Epidermal melanocyte (primary cell): ENCODE results near the gene ITIH4.

Source experiments
- DNase-seq: peaks from one replicate; pipeline ENCODE4 v3.0.0; 2011; ENCODE audit warnings: low spot score; ENCODE audit not compliant: insufficient read length

ITIH4 gene

DNA sequence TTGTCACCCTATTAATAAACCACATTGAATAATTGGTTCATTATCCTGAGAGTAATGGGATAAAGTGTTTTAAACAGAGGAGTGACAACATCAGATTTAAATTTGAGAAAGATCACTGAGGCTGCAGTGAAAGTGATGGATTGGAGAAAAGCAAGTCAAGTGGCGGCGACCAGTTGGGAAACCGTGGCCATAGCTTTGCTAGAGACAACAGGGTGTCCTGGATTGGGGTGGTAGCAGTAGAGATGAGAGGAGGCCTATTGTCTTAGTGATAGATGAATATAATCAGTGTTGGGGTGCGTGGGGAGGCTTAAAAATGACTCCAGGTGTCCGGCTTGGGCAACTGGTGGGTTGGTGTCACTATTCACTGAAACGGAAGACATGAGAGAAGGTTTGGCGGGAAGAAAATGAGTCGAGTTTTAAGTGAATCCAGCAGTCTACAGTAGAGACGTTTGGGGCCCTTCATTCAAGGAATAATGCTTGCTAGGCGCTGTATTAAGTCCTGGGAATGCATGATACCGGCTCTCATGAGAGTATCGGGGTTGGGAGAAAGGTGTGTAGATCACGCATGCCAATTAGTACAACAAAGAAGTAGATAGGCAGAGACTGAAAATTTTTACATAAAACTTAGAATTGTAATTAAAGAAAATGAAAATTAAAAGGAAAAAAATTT lies 60.6 kb downstream of the ITIH4 start:
- no peak for DNase-seq

DNA sequence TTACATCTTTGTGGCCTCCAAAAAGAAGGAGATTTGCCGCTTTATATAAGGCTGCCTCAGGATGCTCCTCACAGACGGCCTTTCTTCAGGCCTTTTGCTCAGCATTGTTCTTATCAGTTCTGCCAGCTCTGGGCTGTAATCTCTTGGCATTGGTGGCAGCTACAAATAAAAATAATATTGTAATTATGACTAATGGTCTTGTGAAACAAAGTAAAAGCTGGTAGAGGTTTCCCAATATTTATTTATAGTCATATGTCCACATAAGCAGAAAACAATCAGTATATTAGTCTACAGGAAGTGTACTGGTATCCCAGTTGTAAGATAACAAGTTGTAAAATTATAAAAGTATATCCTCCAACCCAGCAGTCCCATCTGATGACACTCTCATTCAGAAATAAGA lies 67.0 kb downstream of the ITIH4 start:
- DNase-seq = no peak
